Testis (tissue), 3 donors: ENCODE results near the gene RGL3. TPM values are rescaled to one million over a fixed set of nuclear protein-coding genes. Genes with fewer than 3 reads are reported as not detected.
A peak's percentile ranks its signal among the peaks of the same experiment; 100 is the strongest.
"Not testable (repeated sequence)": the region's sequence is repeated elsewhere in the genome, so short reads cannot be mapped to it uniquely, and the experiment has no call there.

ENCODE experiments used
- DNase-seq: peaks from one replicate; pipeline ENCODE4 v3.0.0-alpha.2; 2019
- H3K27ac ChIP-seq, 2 donors: fragments of 200-600 bp; sonication (generic); one replicate each; pipeline ENCODE4 v1.5.1; 2019
- H3K27me3 ChIP-seq: fragments of 200-600 bp; sonication (generic); one replicate; pipeline ENCODE4 v1.5.1; 2019
- H3K36me3 ChIP-seq: fragments of 200-600 bp; sonication (generic); one replicate; pipeline ENCODE4 v1.5.1; 2017; ENCODE audit warnings: low read depth; ENCODE audit errors: missing control alignments
- H3K4me1 ChIP-seq: fragments of 200-600 bp; sonication (generic); one replicate; pipeline ENCODE4 v1.5.1; 2019
- H3K4me3 ChIP-seq, 2 donors: fragments of 200-600 bp; sonication (generic); one replicate each; pipeline ENCODE4 v1.5.1; 2017 to 2019
- H3K9me3 ChIP-seq: fragments of 200-600 bp; sonication (generic); one replicate; pipeline ENCODE4 v1.5.1; 2017
- CTCF ChIP-seq, 3 experiments: fragments of 450-650 bp in 2 of 3; fragments of 200-600 bp in 1 of 3; sonication (generic) in 1 of 3; IDR thresholded peaks; one replicate each; pipeline ENCODE4 v1.5.1; 2016 to 2019; ENCODE audit warnings: antibody characterized with exemption in 3 of 3, mild to moderate bottlenecking in 2 of 3, moderate library complexity in 1 of 3
- POLR2A ChIP-seq: fragments of 450-650 bp; IDR thresholded peaks from one replicate; pipeline ENCODE4 v1.6.1; 2017; ENCODE audit warnings: antibody characterized with exemption, mild to moderate bottlenecking, moderate library complexity
- WGBS, 2 donors: methylation state at CpG; one replicate each; pipeline ENCODE4 v1.1.5; 2018; 5-methylcytosine and 5-hydroxymethylcytosine counted together
- intact Hi-C: fragments of 100-400 bp; cut with DNase I; formaldehyde crosslinking; loops from one replicate; pipeline ENCODE4 v1.15.1; 2023; ENCODE audit warnings: low total_unique reads
- polyA plus RNA-seq: library from polyadenylated mRNA; stranded (reverse); fragments of 350-450 nt; fragmentation: Illumina TruSeq; extraction: RNeasy Lipid Tissue Mini Kit (QIAGEN cat#74804); gene quantifications from one replicate; pipeline ENCODE4 v1.2.3, GENCODE V29; 2014; ENCODE audit warnings: low read depth, low replicate concordance; ENCODE audit not compliant: insufficient read depth
- total RNA-seq, 2 donors: library from RNA; depleted of rRNA; stranded (reverse); fragments of >200 nt; gene quantifications; one replicate each; pipeline ENCODE4 v1.2.3, GENCODE V29; 2016

Gene RGL3
- total and polyA plus RNA-seq, 3 donors from 2014 or later = 3.1 to 5.5 (median 3.6) TPM

GRCh38 chr19:11356074-11356397, 63.1 kb downstream of the RGL3 start:
- no peak for TF ChIP-seq POLR2A
- TF ChIP-seq CTCF (IDR thresholded peaks at IDR 0.05) = no peak
- Histone ChIP-seq H3K36me3 (no peaks in the 10 kb centered on the region), H3K9me3 (no peaks in the 10 kb centered on the region), H3K27ac (no peak overlapping the region), H3K4me3 (peak overlapping the region; percentile 79 to 80), H3K27me3 (no peaks in the 10 kb centered on the region), H3K4me1 (peaks cover 7% of the 10 kb centered on the region)
- no peak for DNase-seq
- intact Hi-C loops = no loop called here
- 81 to 94% methylated on average over 6 of the region's 6 CpGs for WGBS, 2 donors

GRCh38 chr19:11355160-11356073, 63.7 kb downstream of the RGL3 start, which contains the start of gene PLPPR2:
Gene PLPPR2 (plus strand): TSS chr19:11355432. CDS start chr19:11357674, 2,242 bp downstream.
- Histone ChIP-seq H3K4me3 (peak within 1 kb of the TSS; percentile 79 to 80), H3K9me3 (no peaks in the 10 kb centered on the region), H3K27ac (peak within 1 kb of the TSS; percentile 59 to 72), H3K4me1 (peaks cover 7% of the 10 kb centered on the region), H3K27me3 (no peaks in the 10 kb centered on the region), H3K36me3 (no peaks in the 10 kb centered on the region)
- intact Hi-C loops = no loop called here
- no peak for TF ChIP-seq CTCF (IDR thresholded peaks at IDR 0.05)
- TF ChIP-seq POLR2A = no peak
- 5 to 9% methylated on average over 24 to 38 of the region's 62 CpGs for WGBS, 2 donors
- peak; percentile 95 for DNase-seq

GRCh38 chr19:11354102-11354501, 65.0 kb downstream of the RGL3 start:
- intact Hi-C loops, DNase-seq, H3K4me3 ChIP-seq, H3K36me3 ChIP-seq, H3K27ac ChIP-seq, H3K9me3 ChIP-seq, H3K4me1 ChIP-seq, H3K27me3 ChIP-seq: not testable (repeated sequence)
- WGBS, 2 donors = 89 to 94% methylated on average over 4 of the region's 4 CpGs

GRCh38 chr19:11349171-11349570, 69.9 kb downstream of the RGL3 start:
- Histone ChIP-seq H3K36me3 (no peaks in the 10 kb centered on the region), H3K27me3 (no peaks in the 10 kb centered on the region), H3K4me1 (peaks cover 9% of the 10 kb centered on the region), H3K27ac (no peak overlapping the region), H3K9me3 (no peaks in the 10 kb centered on the region), H3K4me3 (no peak overlapping the region)
- intact Hi-C loops = no loop called here
- no peak for TF ChIP-seq POLR2A
- no peak for TF ChIP-seq CTCF (IDR thresholded peaks at IDR 0.05)
- 96 to 100% methylated on average over 3 to 4 of the region's 4 CpGs for WGBS, 2 donors
- no peak for DNase-seq

- no peak overlapping the region for H3K27ac ChIP-seq
- no peaks in the 10 kb centered on the region for H3K27me3 ChIP-seq
- 82% methylated on average over 7 of the region's 7 CpGs for WGBS, 2 donors
- intact Hi-C loops = no loop called here
- H3K4me1 ChIP-seq = peaks cover 9% of the 10 kb centered on the region
- no peaks in the 10 kb centered on the region for H3K9me3 ChIP-seq
- no peak overlapping the region for H3K4me3 ChIP-seq
- TF ChIP-seq CTCF (IDR thresholded peaks at IDR 0.05) = no peak
- TF ChIP-seq POLR2A = no peak
- no peak for DNase-seq
- H3K36me3 ChIP-seq = no peaks in the 10 kb centered on the region
These were observed 71.5 kb downstream of the RGL3 start for GRCh38 chr19:11347546-11348039.
